22Rv1 (cell line): ENCODE data around the gene PCARE.

ENCODE experiments used
- CTCF ChIP-seq: fragments of 450-650 bp; IDR thresholded peaks from 2 replicates; pipeline ENCODE4 v1.5.1; 2017; ENCODE audit warnings: mild to moderate bottlenecking
- ZFX ChIP-seq: fragments of 450-650 bp; IDR thresholded peaks from 2 replicates; pipeline ENCODE4 v1.6.1; 2017; ENCODE audit warnings: antibody characterized with exemption, borderline replicate concordance

- TF ChIP-seq CTCF (no peak), ZFX (no peak)
These were observed 31.1 kb upstream of the PCARE start for GRCh38 chr2:29105375-29105774.
